Muscle of leg (tissue), 11 donors: ENCODE data around the gene SLC31A1. TPM values are rescaled to one million over a fixed set of nuclear protein-coding genes. Genes with fewer than 3 reads are reported as not detected.

Source experiments
- DNase-seq: peaks from one replicate; pipeline ENCODE4 v3.0.0; 2013
- H3K27ac ChIP-seq: one replicate; pipeline ENCODE4 v1.5.1; 2013; ENCODE audit warnings: mild to moderate bottlenecking, low read length, control low read depth
- H3K27me3 ChIP-seq: one replicate; pipeline ENCODE4 v1.6.1; 2013; ENCODE audit warnings: low read length; ENCODE audit not compliant: control insufficient read depth, insufficient read depth
- H3K36me3 ChIP-seq: one replicate; pipeline ENCODE4 v1.6.1; 2013; ENCODE audit warnings: low read length; ENCODE audit not compliant: control insufficient read depth, insufficient read depth
- H3K4me1 ChIP-seq: one replicate; pipeline ENCODE4 v1.6.1; 2013; ENCODE audit warnings: low read length; ENCODE audit not compliant: control insufficient read depth, insufficient read depth
- H3K4me3 ChIP-seq: one replicate; pipeline ENCODE4 v1.5.1; 2013; ENCODE audit warnings: low read length, control low read depth
- H3K9me3 ChIP-seq: replicated peaks from 2 replicates; pipeline ENCODE4 v1.6.1; 2013; ENCODE audit warnings: low read depth, low read length; ENCODE audit not compliant: control insufficient read depth
- WGBS: methylation state at CpG from one replicate; pipeline ENCODE4 v1.1.5; 2013; ENCODE audit warnings: missing lambda C conversion rate; ENCODE audit not compliant: insufficient coverage; 5-methylcytosine and 5-hydroxymethylcytosine counted together
- polyA plus RNA-seq, 8 donors: library from polyadenylated mRNA; unstranded; fragments of 120-200 nt; gene quantifications; one replicate each; pipeline versions ENCODE4 v1.2.1 to v1.2.3, GENCODE V29; 2013; ENCODE audit warnings: inconsistent platforms in 1 of 8, low replicate concordance in 1 of 8; ENCODE audit not compliant: insufficient read length in 8 of 8, insufficient read depth in 1 of 8
- total RNA-seq: library from RNA; stranded (reverse); fragments of 120-200 nt; gene quantifications from one replicate; pipeline ENCODE4 v1.2.4, GENCODE V29; 2013

Gene SLC31A1
- total and polyA plus RNA-seq, 9 donors = 8.0 to 14.2 (median 10.1) TPM

- Histone ChIP-seq H3K4me1 (peaks cover 9% of the 10 kb centered on the region), H3K9me3 (no peaks in the 10 kb centered on the region), H3K36me3 (no peaks in the 10 kb centered on the region), H3K27ac (peak overlapping the region; percentile 57), H3K4me3 (no peak overlapping the region), H3K27me3 (no peaks in the 10 kb centered on the region)
- DNase-seq = peak; percentile 56
- WGBS = 31% methylated on average over 2 of the region's 5 CpGs
These were observed 91.9 kb downstream of the SLC31A1 start for GRCh38 chr9:113313261-113313660.

Other genes with a start within 250 kb of the SLC31A1 start
- 4.6 TPM for gene ZNF883, start 209.4 kb upstream of the SLC31A1 start, total RNA-seq
- gene ZNF883, start 209.4 kb upstream of the SLC31A1 start, polyA plus RNA-seq = 1 to 10 TPM; 2.9 to 5.3 (median 3.7) TPM
- gene ZFP37, start 164.8 kb upstream of the SLC31A1 start, total RNA-seq = 5.5 TPM
- gene ZFP37, start 164.8 kb upstream of the SLC31A1 start, polyA plus RNA-seq = 1 to 10 TPM; 2.7 to 6.1 (median 4.4) TPM
- 4.1 TPM for gene SLC31A2, start 70.5 kb upstream of the SLC31A1 start, total RNA-seq
- gene SLC31A2, start 70.5 kb upstream of the SLC31A1 start, polyA plus RNA-seq = 1 to 10 TPM; 2.1 to 4.3 (median 2.8) TPM
- gene FKBP15, start 267 bp upstream of the SLC31A1 start, total RNA-seq = 16.8 TPM
- 10 to 100 TPM; 16.9 to 24.2 (median 20.3) TPM for gene FKBP15, start 267 bp upstream of the SLC31A1 start, polyA plus RNA-seq
- 33.2 TPM for gene CDC26, start 54.0 kb downstream of the SLC31A1 start, total RNA-seq
- 10 to 100 TPM; 19.7 to 27.8 (median 24.7) TPM for gene CDC26, start 54.0 kb downstream of the SLC31A1 start, polyA plus RNA-seq
- gene PRPF4, start 54.1 kb downstream of the SLC31A1 start, total RNA-seq = 21.5 TPM
- gene PRPF4, start 54.1 kb downstream of the SLC31A1 start, polyA plus RNA-seq = 10 to 100 TPM; 16.5 to 25.2 (median 19.3) TPM
- gene RNF183, start 81.8 kb downstream of the SLC31A1 start, total RNA-seq = 0.04 TPM
- gene RNF183, start 81.8 kb downstream of the SLC31A1 start, polyA plus RNA-seq = under 1 TPM in 4 of 8 donors, not detected in 4; 0.08 to 0.35 (median 0.13) TPM
- 1.2 TPM for gene WDR31, start 118.7 kb downstream of the SLC31A1 start, total RNA-seq
- 1 to 10 TPM; 1.6 to 3.3 (median 2.5) TPM for gene WDR31, start 118.7 kb downstream of the SLC31A1 start, polyA plus RNA-seq
- 0.22 TPM for gene BSPRY, start 128.0 kb downstream of the SLC31A1 start, total RNA-seq
- gene BSPRY, start 128.0 kb downstream of the SLC31A1 start, polyA plus RNA-seq = under 1 TPM; 0.40 to 0.97 (median 0.56) TPM
- 5.5 TPM for gene HDHD3, start 155.4 kb downstream of the SLC31A1 start, total RNA-seq
- gene HDHD3, start 155.4 kb downstream of the SLC31A1 start, polyA plus RNA-seq = 10 to 100 TPM in 1 of 8 donors, 1 to 10 TPM in 7; 4.1 to 11.3 (median 5.8) TPM
- 11.3 TPM for gene ALAD, start 179.7 kb downstream of the SLC31A1 start, total RNA-seq
- gene ALAD, start 179.7 kb downstream of the SLC31A1 start, polyA plus RNA-seq = 10 to 100 TPM; 20.0 to 26.3 (median 21.6) TPM
- gene POLE3, start 189.1 kb downstream of the SLC31A1 start, total RNA-seq = 39.1 TPM
- gene POLE3, start 189.1 kb downstream of the SLC31A1 start, polyA plus RNA-seq = 10 to 100 TPM; 36.2 to 51.0 (median 48.0) TPM
- gene C9orf43, start 189.2 kb downstream of the SLC31A1 start, total RNA-seq = 0.22 TPM
- gene C9orf43, start 189.2 kb downstream of the SLC31A1 start, polyA plus RNA-seq = under 1 TPM; 0.19 to 0.46 (median 0.27) TPM
- 52.4 TPM for gene RGS3, start 242.2 kb downstream of the SLC31A1 start, total RNA-seq
- gene RGS3, start 242.2 kb downstream of the SLC31A1 start, polyA plus RNA-seq = 10 to 100 TPM; 38.0 to 63.3 (median 49.0) TPM